Lung (tissue), 12 donors: ENCODE measurements around the gene CREG1. TPM values are rescaled to one million over a fixed set of nuclear protein-coding genes. Genes with fewer than 3 reads are reported as not detected.

Experiments
- ATAC-seq: fragments of 200-7000 bp; cut with Tn5 transposase; one replicate; pipeline ENCODE4 v1.9.1; 2020; ENCODE audit warnings: moderate number of reproducible peaks; ENCODE audit not compliant: insufficient read depth, low FRiP score
- DNase-seq, 3 donors: peaks; one replicate each; pipeline ENCODE4 v3.0.0-alpha.2; 2013 to 2017
- H3K27ac ChIP-seq, 2 donors: one replicate each; pipeline ENCODE4 v1.5.1; 2013; ENCODE audit warnings: mild to moderate bottlenecking in 2 of 2, moderate library complexity in 2 of 2, control low read depth in 1 of 2, inconsistent platforms in 1 of 2, low read depth in 1 of 2, low read length in 1 of 2
- H3K27me3 ChIP-seq, 3 donors: one replicate each; pipeline ENCODE4 v1.5.1; 2013; ENCODE audit warnings: low read length in 2 of 3; ENCODE audit not compliant: control insufficient read depth in 3 of 3, insufficient read depth in 3 of 3
- H3K36me3 ChIP-seq, 4 donors: one replicate each; pipeline ENCODE4 v1.5.1; 2013; ENCODE audit warnings: low read length in 4 of 4, mild to moderate bottlenecking in 1 of 4, moderate library complexity in 1 of 4; ENCODE audit not compliant: control insufficient read depth in 4 of 4, insufficient read depth in 4 of 4
- H3K4me1 ChIP-seq, 5 donors: one replicate each; pipeline ENCODE4 v1.5.1; 2013; ENCODE audit warnings: low read length in 5 of 5, mild to moderate bottlenecking in 2 of 5, moderate library complexity in 1 of 5; ENCODE audit not compliant: control insufficient read depth in 5 of 5, insufficient read depth in 5 of 5
- H3K4me3 ChIP-seq: one replicate; pipeline ENCODE4 v1.5.1; 2013; ENCODE audit warnings: mild to moderate bottlenecking, control low read depth, moderate library complexity
- H3K9ac ChIP-seq, 2 donors: one replicate each; pipeline ENCODE4 v1.5.1; 2013; ENCODE audit warnings: low read length in 2 of 2, control low read depth in 1 of 2; ENCODE audit not compliant: insufficient read depth in 1 of 2
- H3K9me3 ChIP-seq, 4 donors: one replicate each; pipeline ENCODE4 v1.5.1; 2013; ENCODE audit warnings: low read length in 3 of 4, mild to moderate bottlenecking in 1 of 4, moderate library complexity in 1 of 4; ENCODE audit not compliant: control insufficient read depth in 4 of 4, insufficient read depth in 3 of 4
- CTCF ChIP-seq: IDR thresholded peaks from 2 replicates; pipeline ENCODE4 v1.5.1; 2012; ENCODE audit warnings: mild to moderate bottlenecking; ENCODE audit errors: control extremely low read depth, extremely low read depth
- WGBS, 2 donors: extraction: QIAGEN DNeasy Blood & Tissue Kit; methylation state at CpG; one replicate each; pipeline ENCODE4 v1.1.7; 2013; 5-methylcytosine and 5-hydroxymethylcytosine counted together
- polyA plus RNA-seq, 2 donors: library from polyadenylated mRNA; stranded (reverse); fragments of 200-250 nt; gene quantifications; one replicate each; pipeline ENCODE4 v1.2.1, GENCODE V29; 2013
- total RNA-seq, 2 donors: library from RNA; depleted of rRNA in 1 of 2; stranded (reverse); fragments of >200 nt in 1 of 2; gene quantifications; one replicate each; pipeline ENCODE4 v1.2.1, GENCODE V29; 2014 to 2021
- donor health status: control.
- donor health status: control.
- donor health status: Bipolar disorder and iron deficiency.
- donor health status: healthy.
- donor health status: DM: yes; HTN: yes; CAD: no.

Gene CREG1
- total and polyA plus RNA-seq, 4 donors, result 93.8 to 159 (median 116) TPM

GRCh38 chr1:167564612-167565270 lies 11.2 kb upstream of the CREG1 start:
- 77 to 79% methylated on average over 5 of the region's 5 CpGs for WGBS, 2 donors
- no peaks in the 10 kb centered on the region for H3K36me3 ChIP-seq
- no peak overlapping the region for H3K9ac ChIP-seq
- H3K27ac ChIP-seq, result no peak overlapping the region
- no peak for DNase-seq
- no peak overlapping the region for H3K4me3 ChIP-seq
- H3K4me1 ChIP-seq, result peaks cover 0 to 14% (median 0%) of the 10 kb centered on the region in 5 donors
- no peaks in the 10 kb centered on the region for H3K9me3 ChIP-seq
- no peak for TF ChIP-seq CTCF
- peak; percentile 76 for ATAC-seq
- no peaks in the 10 kb centered on the region for H3K27me3 ChIP-seq

- WGBS, 2 donors, result 64 to 75% methylated on average over 7 of the region's 7 CpGs
- Histone ChIP-seq H3K4me1 (peaks cover 0 to 14% (median 0%) of the 10 kb centered on the region in 5 donors), H3K36me3 (no peaks in the 10 kb centered on the region), H3K9ac (no peak overlapping the region), H3K27me3 (no peaks in the 10 kb centered on the region), H3K27ac (no peak overlapping the region), H3K4me3 (no peak overlapping the region), H3K9me3 (no peaks in the 10 kb centered on the region)
- no peak for TF ChIP-seq CTCF
- peak; percentile 66 for ATAC-seq
- DNase-seq, result peak in 2 of 3 donors; percentile 21 to 29
Measured at GRCh38 chr1:167563579-167564246, 10.2 kb upstream of the CREG1 start.

GRCh38 chr1:167562702-167563101 lies 9.1 kb upstream of the CREG1 start:
- Histone ChIP-seq H3K9ac (no peak overlapping the region), H3K4me1 (peaks cover 0 to 14% (median 0%) of the 10 kb centered on the region in 5 donors), H3K4me3 (no peak overlapping the region), H3K36me3 (no peaks in the 10 kb centered on the region), H3K27me3 (no peaks in the 10 kb centered on the region), H3K27ac (no peak overlapping the region), H3K9me3 (no peaks in the 10 kb centered on the region)
- 96 to 100% methylated on average over 1 of the region's 1 CpG for WGBS, 2 donors
- ATAC-seq (no peak), DNase-seq (no peak)
- no peak for TF ChIP-seq CTCF
